B cell (primary cell): ENCODE measurements around the gene MYH14. TPM values are rescaled to one million over a fixed set of nuclear protein-coding genes. Genes with fewer than 3 reads are reported as not detected.
"Not testable (repeated sequence)": the region's sequence is repeated elsewhere in the genome, so short reads cannot be mapped to it uniquely, and the experiment has no call there.

Experiments used
- ATAC-seq: fragments of 200-7000 bp; cut with Tn5 transposase; one replicate; pipeline ENCODE4 v1.10.0; 2021; ENCODE audit warnings: low read depth, mild to moderate bottlenecking, moderate number of reproducible peaks, moderate library complexity
- CTCF ChIA-PET: fragments of 350-600 bp; sonication (Branson Sonifier 250); formaldehyde crosslinking; loops from one replicate; lab custom pipeline; 2021; ENCODE audit warnings: antibody characterized with exemption, inconsistent platforms; lab: Charles Lee
- POLR2A ChIA-PET: fragments of 350-600 bp; sonication (Branson Sonifier 250); formaldehyde crosslinking; loops from one replicate; lab custom pipeline; 2021; ENCODE audit warnings: antibody characterized with exemption; lab: Charles Lee
- DNase-seq: peaks from one replicate; pipeline ENCODE4 v3.0.0; 2013
- H2AFZ ChIP-seq: 2 replicates; pipeline ENCODE4 v1.6.1; 2012; ENCODE audit warnings: mild to moderate bottlenecking, low read depth, low read length; ENCODE audit not compliant: insufficient read depth, poor library complexity, severe bottlenecking
- H3K27ac ChIP-seq, 2 donors: 1 replicate in 1 of 2; 2 replicates in 1 of 2; pipeline ENCODE4 v1.5.1; 2012 to 2013; ENCODE audit warnings: low read length in 2 of 2, mild to moderate bottlenecking in 2 of 2, moderate library complexity in 1 of 2
- H3K27me3 ChIP-seq, 4 experiments: fragments of 200-600 bp in 1 of 4; sonication (generic) in 1 of 4; replicated peaks in 1 of 4; 1 replicate in 2 of 4; 2 replicates in 2 of 4; pipeline versions ENCODE4 v1.6.1 to v1.7.0; 2013 to 2016; ENCODE audit warnings: low read length in 3 of 4, mild to moderate bottlenecking in 2 of 4, mixed read lengths in 1 of 4, moderate library complexity in 1 of 4; ENCODE audit not compliant: insufficient read depth in 4 of 4, control insufficient read depth in 3 of 4; ENCODE audit errors: control extremely low read depth in 1 of 4
- H3K36me3 ChIP-seq, 2 experiments: replicated peaks in 1 of 2; 1 replicate in 1 of 2; 2 replicates in 1 of 2; pipeline versions ENCODE4 v1.6.1 to v1.7.1; 2013; ENCODE audit warnings: low read length in 1 of 2; ENCODE audit not compliant: insufficient read depth in 2 of 2, control insufficient read depth in 1 of 2; ENCODE audit errors: control extremely low read depth in 1 of 2, extremely low read depth in 1 of 2
- H3K4me1 ChIP-seq, 2 donors: fragments of 200-600 bp in 1 of 2; sonication (generic) in 1 of 2; 1 replicate in 1 of 2; 2 replicates in 1 of 2; pipeline versions ENCODE4 v1.5.1 to v1.6.1; 2013 to 2017; ENCODE audit warnings: low read length in 2 of 2; ENCODE audit not compliant: control insufficient read depth in 2 of 2, insufficient read depth in 2 of 2
- H3K4me2 ChIP-seq: replicated peaks from 2 replicates; pipeline ENCODE3; 2012; ENCODE audit warnings: mild to moderate bottlenecking, low read depth, low read length; ENCODE audit not compliant: poor library complexity, severe bottlenecking
- H3K4me3 ChIP-seq, 5 experiments: fragments of 200-600 bp in 1 of 5; sonication (generic) in 1 of 5; 1 replicate in 3 of 5; 2 replicates in 2 of 5; pipeline versions ENCODE4 v1.5.1 to v1.7.0; 2011 to 2016; ENCODE audit warnings: low read length in 4 of 5, mild to moderate bottlenecking in 4 of 5, low read depth in 2 of 5, control low read depth in 1 of 5, moderate library complexity in 1 of 5; ENCODE audit not compliant: insufficient read depth in 1 of 5; ENCODE audit errors: control extremely low read depth in 1 of 5, extremely low read depth in 1 of 5
- H3K79me2 ChIP-seq: fragments of 200-600 bp; sonication (generic); one replicate; pipeline ENCODE4 v1.6.0; 2016; ENCODE audit warnings: low read length; ENCODE audit not compliant: control insufficient read depth, insufficient read depth
- H3K9ac ChIP-seq: fragments of 200-600 bp; sonication (generic); 2 replicates; pipeline ENCODE4 v1.6.1; 2017; ENCODE audit warnings: mild to moderate bottlenecking, low read length, moderate library complexity
- H3K9me3 ChIP-seq, 3 donors: one replicate each; pipeline versions ENCODE4 v1.6.1 to v1.7.1; 2013; ENCODE audit warnings: low read length in 2 of 3; ENCODE audit not compliant: control insufficient read depth in 2 of 3, insufficient read depth in 1 of 3; ENCODE audit errors: control extremely low read depth in 1 of 3
- H4K20me1 ChIP-seq: 2 replicates; pipeline ENCODE4 v1.6.0; 2012; ENCODE audit warnings: mild to moderate bottlenecking, low read length; ENCODE audit not compliant: insufficient read depth, control insufficient read depth, poor library complexity, severe bottlenecking
- H3K27ac Mint-ChIP-seq: one replicate; pipeline ENCODE4 v1.8.0; 2021; ENCODE audit warnings: mixed read lengths
- H3K27me3 Mint-ChIP-seq: one replicate; pipeline ENCODE4 v1.8.0; 2021; ENCODE audit warnings: mixed read lengths
- H3K4me1 Mint-ChIP-seq: one replicate; pipeline ENCODE4 v1.8.0; 2021; ENCODE audit warnings: mixed read lengths
- H3K4me3 Mint-ChIP-seq: one replicate; pipeline ENCODE4 v1.8.0; 2021; ENCODE audit warnings: mixed read lengths
- H3K9me3 Mint-ChIP-seq: one replicate; pipeline ENCODE4 v1.8.0; 2022; ENCODE audit warnings: mixed read lengths; ENCODE audit not compliant: insufficient read depth
- CTCF ChIP-seq: fragments of 200-600 bp; IDR thresholded peaks from one replicate; pipeline ENCODE4 v1.8.0; 2022; ENCODE audit warnings: antibody characterized with exemption, mild to moderate bottlenecking
- EZH2 ChIP-seq: IDR thresholded peaks from 2 replicates; pipeline ENCODE4 v1.6.1; 2012; ENCODE audit warnings: borderline replicate concordance, low read depth, mild to moderate bottlenecking, moderate library complexity, low read length; ENCODE audit not compliant: insufficient read depth, poor library complexity, severe bottlenecking
- WGBS: methylation state at CpG from one replicate; pipeline ENCODE4 v1.1.5; 2013; ENCODE audit warnings: missing lambda C conversion rate; ENCODE audit not compliant: insufficient coverage; 5-methylcytosine and 5-hydroxymethylcytosine counted together
- intact Hi-C: fragments of 100-400 bp; cut with micrococcal nuclease; formaldehyde crosslinking; loops from one replicate; pipeline ENCODE4 v1.10.0; 2022
- polyA plus RNA-seq: library from polyadenylated mRNA; depleted of rRNA; stranded (reverse); fragments of >200 nt; gene quantifications from 2 replicates; pipeline ENCODE4 v1.2.3, GENCODE V29; 2012
- total RNA-seq, 2 donors: library from RNA; stranded (reverse); fragments of 120-200 nt in 1 of 2; gene quantifications; 1 replicate in 1 of 2; 2 replicates in 1 of 2; pipeline versions ENCODE4 v1.2.3 to v1.2.4, GENCODE V29; 2013 to 2022

MYH14 gene
- total and polyA plus RNA-seq, 2 donors (not counting 1 experiment from before 2014, with no cell fraction given): not detected

DNA sequence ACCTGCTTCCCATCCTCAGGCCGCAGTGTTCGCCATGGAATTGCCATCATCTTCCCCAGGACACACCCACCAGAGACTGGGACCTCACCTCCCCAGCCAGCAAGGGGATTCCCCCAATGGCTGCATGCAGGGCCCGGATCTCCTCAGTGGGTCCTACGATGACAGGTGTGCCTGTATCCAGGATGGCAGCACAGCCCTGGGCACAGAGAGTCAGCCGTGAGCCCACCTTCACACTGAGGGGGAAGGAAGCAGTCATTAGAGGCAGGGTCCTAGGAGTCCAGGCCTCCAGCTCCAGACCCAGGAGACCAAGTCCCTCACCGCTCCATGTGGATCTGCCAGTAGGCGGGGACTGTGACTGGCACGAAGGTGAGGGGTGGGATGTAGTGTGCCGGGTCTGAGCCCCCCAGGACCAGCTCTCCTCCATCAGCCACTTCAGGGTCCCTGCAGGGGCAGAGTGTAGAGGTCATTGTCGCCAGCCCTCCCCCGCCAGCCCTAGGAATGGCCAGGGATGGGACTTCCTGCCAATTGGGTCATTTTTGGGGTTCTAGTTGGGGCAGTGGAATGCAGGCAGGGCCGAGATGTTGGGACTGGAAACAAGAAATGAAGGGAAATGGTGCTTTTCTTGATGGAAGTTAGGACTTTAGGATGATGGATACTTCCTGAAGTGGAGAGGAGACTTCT is 131.5 kb downstream of the MYH14 start:
- POLR2A ChIA-PET: interaction anchor here (4.2 to 7.1 kb wide), 2 partner anchors 10 to 23 kb away, joined by 33 to 122 read pairs; no protein-coding TSS in a partner anchor
- no peak overlapping the region for H2AFZ ChIP-seq
- no peak overlapping the region for H3K4me2 ChIP-seq
- intact Hi-C loops: no loop called here
- TF ChIP-seq EZH2: no peak
- no peak for TF ChIP-seq CTCF
- peaks cover 57% of the 10 kb centered on the region for H3K79me2 ChIP-seq
- Mint-ChIP-seq H3K9me3 (no peaks in the 10 kb centered on the region), H3K27me3 (no peaks in the 10 kb centered on the region), H3K4me1 (peaks cover 89% of the 10 kb centered on the region), H3K4me3 (peak overlapping the region; percentile 67), H3K27ac (peak overlapping the region; percentile 88)
- peak overlapping the region in 1 of 2 donors; percentile 76 for H3K27ac ChIP-seq
- peaks cover 66 to 99% of the 10 kb centered on the region in 2 donors for H3K4me1 ChIP-seq
- H3K9me3 ChIP-seq: peaks cover 0 to 24% (median 0%) of the 10 kb centered on the region in 3 donors
- H3K9ac ChIP-seq: no peak overlapping the region
- no peak overlapping the region for H3K4me3 ChIP-seq
- DNase-seq: no peak
- no peak for ATAC-seq
- peaks cover 0 to 60% of the 10 kb centered on the region in 2 experiments for H3K36me3 ChIP-seq
- 86% methylated on average over 11 of the region's 12 CpGs for WGBS
- H3K27me3 ChIP-seq: no peaks in the 10 kb centered on the region
- CTCF ChIA-PET: interaction anchor here (5.0 kb wide), 1 partner anchor 23 kb away, joined by 28 read pairs; no protein-coding TSS in a partner anchor
- peaks cover 73% of the 10 kb centered on the region for H4K20me1 ChIP-seq

GRCh38 chr19:50337031-50337430 is 133.6 kb downstream of the MYH14 start:
- H3K27me3 ChIP-seq, ATAC-seq, POLR2A ChIA-PET, H3K9ac ChIP-seq, H3K4me3 ChIP-seq, H3K4me3 Mint-ChIP-seq, H3K27me3 Mint-ChIP-seq, intact Hi-C loops, H3K9me3 Mint-ChIP-seq, H2AFZ ChIP-seq, DNase-seq: not testable (repeated sequence)
- Histone ChIP-seq H3K36me3 (peaks cover 0 to 66% of the 10 kb centered on the region in 2 experiments), H3K9me3 (peaks cover 0 to 19% (median 0%) of the 10 kb centered on the region in 3 donors), H3K27ac (peak overlapping the region in 1 of 2 donors; percentile 2), H4K20me1 (peaks cover 87% of the 10 kb centered on the region), H3K79me2 (peaks cover 72% of the 10 kb centered on the region), H3K4me1 (peaks cover 71 to 100% of the 10 kb centered on the region in 2 donors), H3K4me2 (peak overlapping the region; percentile 6)
- CTCF ChIA-PET: interaction anchor here (0.6 to 5.0 kb wide), 2 partner anchors 21 to 1890 kb away, joined by 3 to 28 read pairs; no protein-coding TSS in a partner anchor
- Mint-ChIP-seq H3K4me1 (peaks cover 90% of the 10 kb centered on the region), H3K27ac (peak overlapping the region; percentile 71)
- no CpG with 5 or more reads among the region's 6 CpGs for WGBS
